Fibroblast of pulmonary artery (primary cell): ENCODE data around the gene GPR4.

Source experiments
- DNase-seq: peaks from one replicate; pipeline ENCODE4 v3.0.0-alpha.2; 2010; ENCODE audit warnings: low read depth
- H3K4me3 ChIP-seq: replicated peaks from 2 replicates; pipeline ENCODE4 v1.5.1; 2011; ENCODE audit warnings: low read depth, mild to moderate bottlenecking, control low read depth, low read length, moderate library complexity
- TF ChIP-seq, protein P1 (sequence below): IDR thresholded peaks from 2 replicates; pipeline ENCODE4 v1.5.1; 2011; ENCODE audit warnings: mild to moderate bottlenecking, control low read depth, low read length, inconsistent platforms; ENCODE audit errors: missing control alignments

Gene GPR4

DNA sequence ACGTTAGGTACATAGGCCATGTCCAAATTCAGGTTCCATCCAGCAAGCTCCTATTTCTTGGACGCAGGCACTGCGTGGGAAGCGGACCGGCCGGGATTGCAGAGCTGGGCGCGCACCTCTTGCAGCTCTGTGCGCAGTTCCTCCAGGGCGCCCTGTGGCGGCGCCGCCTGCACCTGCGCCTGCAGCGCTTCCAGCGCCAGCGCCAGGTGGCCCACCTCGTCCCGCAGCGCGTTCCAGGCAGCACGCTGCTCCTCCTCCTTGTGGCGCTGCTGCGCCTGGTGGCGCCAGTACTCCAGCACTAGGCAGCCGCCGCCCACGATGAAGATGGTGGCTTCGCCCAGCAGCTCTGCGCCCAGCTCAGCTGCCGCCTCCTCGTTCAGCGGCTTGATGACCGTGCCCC, 48.5 kb downstream of the GPR4 start:
- TF ChIP-seq, protein P1, sequence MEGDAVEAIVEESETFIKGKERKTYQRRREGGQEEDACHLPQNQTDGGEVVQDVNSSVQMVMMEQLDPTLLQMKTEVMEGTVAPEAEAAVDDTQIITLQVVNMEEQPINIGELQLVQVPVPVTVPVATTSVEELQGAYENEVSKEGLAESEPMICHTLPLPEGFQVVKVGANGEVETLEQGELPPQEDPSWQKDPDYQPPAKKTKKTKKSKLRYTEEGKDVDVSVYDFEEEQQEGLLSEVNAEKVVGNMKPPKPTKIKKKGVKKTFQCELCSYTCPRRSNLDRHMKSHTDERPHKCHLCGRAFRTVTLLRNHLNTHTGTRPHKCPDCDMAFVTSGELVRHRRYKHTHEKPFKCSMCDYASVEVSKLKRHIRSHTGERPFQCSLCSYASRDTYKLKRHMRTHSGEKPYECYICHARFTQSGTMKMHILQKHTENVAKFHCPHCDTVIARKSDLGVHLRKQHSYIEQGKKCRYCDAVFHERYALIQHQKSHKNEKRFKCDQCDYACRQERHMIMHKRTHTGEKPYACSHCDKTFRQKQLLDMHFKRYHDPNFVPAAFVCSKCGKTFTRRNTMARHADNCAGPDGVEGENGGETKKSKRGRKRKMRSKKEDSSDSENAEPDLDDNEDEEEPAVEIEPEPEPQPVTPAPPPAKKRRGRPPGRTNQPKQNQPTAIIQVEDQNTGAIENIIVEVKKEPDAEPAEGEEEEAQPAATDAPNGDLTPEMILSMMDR, result no peak
- DNase-seq, result no peak
- H3K4me3 ChIP-seq, result no peak overlapping the region

DNA sequence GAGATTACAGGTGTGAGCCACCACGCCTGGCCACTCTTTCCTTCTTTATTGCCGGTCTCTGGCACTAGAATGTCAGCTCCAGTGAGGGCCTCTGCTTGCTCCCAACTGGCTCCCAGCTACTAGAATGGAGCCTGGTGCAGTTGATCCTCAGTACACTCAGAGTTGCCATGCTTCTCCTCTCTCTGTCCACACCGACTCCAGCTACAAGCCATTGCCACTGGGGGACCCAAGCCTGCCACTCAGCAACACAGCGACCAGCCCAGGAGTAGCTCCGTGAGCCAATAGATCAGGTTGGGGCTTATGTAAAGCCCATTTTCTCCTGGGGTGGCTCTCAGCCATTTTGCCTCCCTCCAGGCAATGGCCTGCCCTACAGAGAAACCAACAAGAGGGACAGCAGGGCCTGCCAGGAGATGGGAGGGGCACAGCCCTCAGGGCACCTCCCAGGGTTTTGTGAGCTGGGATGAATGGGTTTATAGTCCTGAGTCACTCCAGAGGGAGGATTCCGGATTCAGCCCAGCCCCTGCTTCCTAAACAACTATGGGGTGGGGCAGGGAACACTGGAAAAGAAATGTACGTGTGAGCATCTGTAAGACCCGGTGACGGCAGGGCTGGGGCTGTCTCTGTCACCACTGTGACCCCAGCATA, 53.9 kb downstream of the GPR4 start:
- DNase-seq, result peak; percentile 49
- H3K4me3 ChIP-seq, result no peak overlapping the region
- TF ChIP-seq, protein P1, result no peak

DNA sequence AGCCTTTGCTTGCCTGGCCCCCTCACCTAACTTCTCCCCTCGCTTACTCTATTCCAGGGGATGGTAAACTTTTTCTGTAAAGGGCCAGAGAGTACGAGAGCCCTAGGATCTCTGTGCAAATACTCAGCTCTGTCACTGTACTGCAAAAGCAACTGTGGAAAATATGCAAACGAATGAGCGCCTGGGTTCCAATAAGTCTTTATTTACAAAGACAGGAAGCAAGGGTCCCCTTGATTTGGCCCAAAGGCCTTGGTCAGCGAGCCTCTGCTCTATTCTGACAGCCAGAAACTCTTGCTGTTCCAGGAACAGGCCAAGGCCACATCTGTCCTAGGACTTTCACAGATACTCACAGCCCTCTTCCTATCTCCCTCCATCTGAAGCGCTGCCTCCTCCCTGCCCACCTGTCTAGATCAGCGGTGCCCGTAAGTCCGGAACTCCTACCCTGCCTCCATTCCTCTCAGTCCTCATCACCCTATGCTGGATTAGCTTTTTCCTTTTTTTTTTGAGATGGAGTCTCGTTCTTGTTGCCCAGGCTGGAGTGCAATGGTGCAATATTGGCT, 54.7 kb downstream of the GPR4 start:
- TF ChIP-seq, protein P1, result no peak
- H3K4me3 ChIP-seq, result no peak overlapping the region
- no peak for DNase-seq

DNA sequence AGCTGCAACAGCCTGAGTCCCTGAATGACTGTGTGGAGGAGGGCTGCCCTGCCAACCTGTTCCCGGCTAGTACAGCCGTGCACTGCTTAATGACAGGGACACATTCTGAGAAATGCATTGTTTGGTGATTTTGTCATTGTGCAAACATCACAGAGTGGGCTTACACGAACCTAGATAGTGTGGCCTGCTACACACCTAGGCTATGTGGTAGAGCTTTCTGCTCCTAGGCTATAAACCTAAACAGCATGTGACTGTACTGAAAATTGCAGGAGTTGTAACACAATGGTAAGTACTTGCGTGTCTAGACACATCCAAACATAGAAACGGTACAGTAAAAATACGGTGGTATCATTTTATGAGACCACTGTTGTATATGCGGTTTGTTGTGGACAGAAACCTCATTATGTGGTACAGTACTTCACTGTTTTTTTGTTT, 59.8 kb downstream of the GPR4 start:
- TF ChIP-seq, protein P1, result no peak
- DNase-seq, result no peak
- no peak overlapping the region for H3K4me3 ChIP-seq
